Adipocyte (in vitro differentiated cells): ENCODE measurements around the gene PLXNB2.
"Not testable (repeated sequence)": the region's sequence is repeated elsewhere in the genome, so short reads cannot be mapped to it uniquely, and the experiment has no call there.

Source experiments
- DNase-seq: peaks from one replicate; pipeline ENCODE4 v3.0.0-alpha.2; 2015; ENCODE audit warnings: low read depth
- H3K27me3 ChIP-seq: replicated peaks from 2 replicates; pipeline ENCODE4 v1.7.0; 2013; ENCODE audit warnings: mild to moderate bottlenecking, low read length, moderate library complexity; ENCODE audit not compliant: control insufficient read depth, insufficient read depth
- H3K36me3 ChIP-seq: 2 replicates; pipeline ENCODE4 v1.7.0; 2013; ENCODE audit warnings: low read length, mild to moderate bottlenecking, moderate library complexity; ENCODE audit not compliant: control insufficient read depth, insufficient read depth, severe bottlenecking
- H3K4me1 ChIP-seq: 2 replicates; pipeline ENCODE4 v1.7.0; 2013; ENCODE audit warnings: mild to moderate bottlenecking, low read length, moderate library complexity; ENCODE audit not compliant: control insufficient read depth, insufficient read depth
- H3K4me3 ChIP-seq: 2 replicates; pipeline ENCODE4 v1.7.0; 2013; ENCODE audit warnings: mild to moderate bottlenecking, low read length, moderate library complexity
- H3K9ac ChIP-seq: 2 replicates; pipeline ENCODE4 v1.7.0; 2013; ENCODE audit warnings: mild to moderate bottlenecking, low read length, moderate library complexity
- H3K9me3 ChIP-seq: 2 replicates; pipeline ENCODE4 v1.7.0; 2013; ENCODE audit warnings: mild to moderate bottlenecking, low read length, moderate library complexity; ENCODE audit not compliant: control insufficient read depth

The PLXNB2 gene

DNA sequence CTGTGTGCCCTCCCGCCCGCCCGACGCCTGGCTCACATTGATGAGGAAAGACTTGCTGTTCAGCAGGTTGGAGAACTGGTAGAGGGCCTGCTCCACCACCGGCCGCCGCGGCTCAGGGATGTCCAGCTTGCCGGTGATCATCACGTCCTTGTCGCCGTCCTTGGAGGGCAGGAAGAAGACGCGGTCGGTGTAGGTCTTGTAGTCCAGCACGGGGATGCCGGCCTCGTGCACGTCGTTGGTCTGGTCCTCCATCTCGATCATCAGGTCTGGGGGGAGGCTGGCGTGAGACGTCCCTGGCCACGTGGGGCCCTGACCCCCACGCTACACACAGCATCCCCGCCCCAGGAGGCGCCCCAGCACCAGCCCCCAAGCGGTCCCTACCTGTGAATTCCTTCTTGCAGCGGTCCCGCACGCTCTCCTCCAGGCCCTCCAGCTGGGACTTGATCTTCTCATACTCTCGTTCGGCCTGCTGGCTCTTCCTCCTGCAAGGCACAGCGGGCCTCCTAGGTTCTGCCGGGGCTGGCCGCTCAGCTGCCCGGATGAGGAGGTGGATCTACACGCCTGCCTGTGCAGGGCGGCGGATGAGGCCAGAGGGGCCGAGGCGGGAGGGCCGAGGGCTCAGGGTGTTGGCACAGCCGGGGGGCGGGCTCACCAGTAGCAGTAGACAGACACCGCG is 26.6 kb downstream of the PLXNB2 start:
- peaks cover 76% of the 10 kb centered on the region for H3K36me3 ChIP-seq
- no peak for DNase-seq
- H3K9ac ChIP-seq, result no peak overlapping the region
- H3K4me1 ChIP-seq, result no peaks in the 10 kb centered on the region
- H3K4me3 ChIP-seq, result no peak overlapping the region
- no peaks in the 10 kb centered on the region for H3K9me3 ChIP-seq
- no peaks in the 10 kb centered on the region for H3K27me3 ChIP-seq

DNA sequence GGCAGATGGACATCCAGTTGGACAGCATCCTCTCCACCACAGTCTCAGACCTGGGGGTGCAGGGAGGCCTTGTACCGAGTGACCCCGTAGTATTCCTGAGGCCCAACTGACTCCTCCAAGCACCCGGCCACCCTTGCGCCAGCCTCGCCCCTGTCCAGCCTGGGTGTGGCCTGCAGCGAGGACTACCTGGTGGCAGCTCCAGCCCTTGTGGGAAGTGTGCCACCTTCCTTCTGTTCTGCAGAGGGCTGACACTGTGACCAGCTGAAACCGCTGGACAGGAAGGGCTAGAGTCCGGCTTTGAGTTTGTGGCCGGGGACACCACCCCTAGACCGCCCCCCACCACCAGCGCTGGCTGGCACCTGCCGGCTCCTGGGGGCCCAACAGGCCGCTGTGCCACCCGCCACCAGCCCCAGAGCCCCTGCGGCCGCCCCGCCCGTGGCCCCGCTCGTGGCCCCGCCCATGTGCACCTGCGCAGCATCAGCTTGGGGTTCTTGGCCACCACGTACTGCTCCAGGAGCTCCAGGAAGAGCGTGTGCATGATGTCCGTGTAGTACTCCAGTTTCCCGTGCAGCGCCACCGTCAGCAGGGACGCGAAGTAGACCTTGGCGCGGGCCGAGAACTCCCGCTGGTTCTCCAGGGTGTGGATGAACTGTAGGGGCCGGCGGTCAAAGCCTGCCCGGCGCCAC is 27.3 kb downstream of the PLXNB2 start:
- H3K36me3 ChIP-seq, result peaks cover 80% of the 10 kb centered on the region
- no peaks in the 10 kb centered on the region for H3K9me3 ChIP-seq
- no peak overlapping the region for H3K4me3 ChIP-seq
- H3K27me3 ChIP-seq, result no peaks in the 10 kb centered on the region
- H3K4me1 ChIP-seq, result no peaks in the 10 kb centered on the region
- no peak overlapping the region for H3K9ac ChIP-seq
- DNase-seq, result no peak

GRCh38 chr22:50278956-50279619 is 28.4 kb downstream of the PLXNB2 start:
- DNase-seq, result no peak
- Histone ChIP-seq H3K36me3 (peaks cover 82% of the 10 kb centered on the region), H3K9me3 (no peaks in the 10 kb centered on the region)

DNA sequence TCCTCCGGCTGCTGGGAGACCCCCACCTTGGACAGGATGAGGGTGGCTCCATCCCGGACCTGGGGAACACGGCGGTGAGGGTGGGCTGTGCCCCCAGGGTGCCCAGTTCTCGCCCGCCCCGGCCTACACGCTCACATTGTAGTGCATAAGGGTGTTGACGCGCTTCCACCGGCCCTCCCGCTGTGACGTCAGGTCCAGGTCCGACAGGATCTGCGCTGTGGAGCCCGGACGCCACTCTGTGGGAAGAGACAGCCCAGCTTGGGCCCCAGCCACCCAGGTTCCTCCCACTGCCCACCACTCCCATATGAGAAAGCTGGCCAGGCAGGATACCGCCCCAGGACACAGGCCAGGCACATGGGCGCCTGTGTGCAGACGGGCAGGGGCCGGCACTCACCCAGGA is 29.0 kb downstream of the PLXNB2 start:
- Histone ChIP-seq H3K9me3 (no peaks in the 10 kb centered on the region), H3K36me3 (peaks cover 82% of the 10 kb centered on the region)

More at GRCh38 chr22:50278956-50279619, 28.4 kb downstream of the PLXNB2 start:
- no peaks in the 10 kb centered on the region for H3K27me3 ChIP-seq
- H3K4me3 ChIP-seq, result no peak overlapping the region
- no peaks in the 10 kb centered on the region for H3K4me1 ChIP-seq
- no peak overlapping the region for H3K9ac ChIP-seq

DNA sequence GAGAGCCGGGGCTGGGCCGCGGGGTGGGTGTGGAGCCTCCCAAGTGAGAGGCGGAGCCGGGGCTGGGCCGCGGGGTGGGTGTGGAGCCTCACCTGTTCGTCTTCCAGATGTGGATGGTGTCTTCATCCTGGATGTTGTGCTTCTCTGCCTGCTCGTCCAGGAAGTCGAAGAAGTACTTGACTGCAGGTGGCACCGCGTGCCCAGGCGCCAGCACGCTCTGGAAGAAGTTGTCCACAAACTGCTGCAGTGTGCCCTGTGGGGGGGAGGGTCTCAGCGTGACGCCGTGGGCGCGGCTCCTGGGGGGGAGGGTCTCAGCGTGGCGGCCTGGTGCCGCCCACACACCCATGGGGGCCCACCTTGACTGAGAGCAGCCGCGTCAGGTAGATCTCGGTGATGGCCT is 29.7 kb downstream of the PLXNB2 start:
- H3K4me3 ChIP-seq, result no peak overlapping the region
- no peak overlapping the region for H3K9ac ChIP-seq
- DNase-seq, result no peak
- H3K36me3 ChIP-seq, result peaks cover 76% of the 10 kb centered on the region
- H3K9me3 ChIP-seq, result no peaks in the 10 kb centered on the region
- no peaks in the 10 kb centered on the region for H3K4me1 ChIP-seq
- H3K27me3 ChIP-seq, result no peaks in the 10 kb centered on the region

More for the DNA sequence above, 29.0 kb downstream of the PLXNB2 start:
- no peak overlapping the region for H3K4me3 ChIP-seq
- no peaks in the 10 kb centered on the region for H3K27me3 ChIP-seq
- no peak overlapping the region for H3K9ac ChIP-seq
- H3K4me1 ChIP-seq, result no peaks in the 10 kb centered on the region
- no peak for DNase-seq

GRCh38 chr22:50276143-50276542 is 31.3 kb downstream of the PLXNB2 start:
- H3K4me3 ChIP-seq, result no peak overlapping the region
- H3K27me3 ChIP-seq, result no peaks in the 10 kb centered on the region
- peak; percentile 49 for DNase-seq
- no peak overlapping the region for H3K9ac ChIP-seq
- peaks cover 4% of the 10 kb centered on the region for H3K4me1 ChIP-seq
- peaks cover 62% of the 10 kb centered on the region for H3K36me3 ChIP-seq
- no peaks in the 10 kb centered on the region for H3K9me3 ChIP-seq

DNA sequence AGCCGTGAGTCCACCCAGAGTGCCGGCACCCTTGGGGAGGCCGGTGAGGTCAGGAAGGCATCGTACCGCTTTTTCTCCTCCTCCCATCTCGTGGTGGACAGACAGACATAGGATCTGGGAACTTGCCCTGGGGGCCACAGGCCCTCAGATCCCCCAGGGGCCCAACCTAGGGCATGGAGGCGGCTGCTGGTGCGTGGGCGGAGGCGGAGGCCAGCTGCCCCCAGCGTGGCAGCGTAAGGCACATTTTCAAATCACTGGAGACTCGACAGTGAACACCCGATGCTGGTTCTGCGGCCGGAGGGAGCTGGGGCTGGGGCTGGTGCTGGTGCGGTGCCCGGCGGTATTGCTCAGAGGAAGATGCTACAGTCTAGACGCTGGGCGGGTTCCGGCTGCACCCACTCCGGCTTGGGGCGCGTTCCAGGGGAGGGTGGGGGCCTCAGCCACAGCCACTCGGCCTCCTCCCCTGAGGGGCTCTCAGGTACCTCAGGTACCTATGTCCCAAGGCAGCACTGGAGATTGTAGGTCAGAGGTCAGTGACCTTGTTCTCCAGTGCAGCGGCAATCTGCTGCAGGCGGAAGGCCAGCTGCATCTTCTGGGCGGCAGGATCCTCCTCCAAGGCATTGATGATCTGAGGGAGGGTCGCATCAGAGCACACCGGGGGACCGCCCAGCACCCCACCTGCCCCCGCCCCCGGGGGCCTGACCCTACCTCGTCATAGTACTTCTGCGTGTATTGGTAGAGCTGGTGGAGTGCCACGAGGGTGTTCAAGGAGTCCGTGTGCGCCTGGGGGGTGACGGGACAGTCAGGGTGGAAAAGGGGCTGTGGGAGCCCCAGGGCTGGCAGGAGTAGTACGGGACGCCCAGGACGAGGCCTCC is 32.0 kb downstream of the PLXNB2 start:
- Histone ChIP-seq H3K9ac (no peak overlapping the region), H3K4me3 (no peak overlapping the region), H3K27me3 (no peaks in the 10 kb centered on the region), H3K9me3 (no peaks in the 10 kb centered on the region), H3K36me3 (peaks cover 56% of the 10 kb centered on the region), H3K4me1 (peaks cover 11% of the 10 kb centered on the region)
- DNase-seq, result no peak

GRCh38 chr22:50274771-50275170 is 32.7 kb downstream of the PLXNB2 start:
- H3K9ac ChIP-seq, result no peak overlapping the region
- H3K9me3 ChIP-seq, result no peaks in the 10 kb centered on the region
- H3K36me3 ChIP-seq, result peaks cover 50% of the 10 kb centered on the region
- H3K4me3 ChIP-seq, result no peak overlapping the region
- peaks cover 11% of the 10 kb centered on the region for H3K4me1 ChIP-seq
- H3K27me3 ChIP-seq, result no peaks in the 10 kb centered on the region
- no peak for DNase-seq

DNA sequence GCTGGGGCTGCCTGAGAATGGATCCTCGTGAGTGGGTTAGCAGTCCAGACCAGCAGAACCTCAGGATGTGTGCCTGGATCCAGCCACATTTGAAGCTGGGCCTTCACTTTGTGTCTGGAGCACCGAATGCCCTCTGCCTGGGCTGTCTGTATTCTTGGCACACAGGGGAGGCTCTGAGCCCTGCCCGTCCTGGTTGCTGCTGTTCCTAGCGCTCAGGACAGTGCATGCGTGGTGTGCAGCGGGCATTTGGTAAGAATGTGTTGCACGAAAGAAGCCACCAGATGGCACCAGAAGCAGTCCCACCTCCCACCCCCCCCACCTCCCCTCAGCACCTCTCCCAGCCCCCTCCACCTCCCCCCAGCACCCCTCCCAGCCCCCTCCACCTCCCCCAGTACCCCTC is 33.1 kb downstream of the PLXNB2 start:
- no peaks in the 10 kb centered on the region for H3K9me3 ChIP-seq
- H3K36me3 ChIP-seq, result peaks cover 45% of the 10 kb centered on the region
- H3K4me1 ChIP-seq, result peaks cover 14% of the 10 kb centered on the region
- H3K27me3 ChIP-seq, result no peaks in the 10 kb centered on the region
- H3K9ac ChIP-seq, result no peak overlapping the region
- peak; percentile 73 for DNase-seq
- no peak overlapping the region for H3K4me3 ChIP-seq

DNA sequence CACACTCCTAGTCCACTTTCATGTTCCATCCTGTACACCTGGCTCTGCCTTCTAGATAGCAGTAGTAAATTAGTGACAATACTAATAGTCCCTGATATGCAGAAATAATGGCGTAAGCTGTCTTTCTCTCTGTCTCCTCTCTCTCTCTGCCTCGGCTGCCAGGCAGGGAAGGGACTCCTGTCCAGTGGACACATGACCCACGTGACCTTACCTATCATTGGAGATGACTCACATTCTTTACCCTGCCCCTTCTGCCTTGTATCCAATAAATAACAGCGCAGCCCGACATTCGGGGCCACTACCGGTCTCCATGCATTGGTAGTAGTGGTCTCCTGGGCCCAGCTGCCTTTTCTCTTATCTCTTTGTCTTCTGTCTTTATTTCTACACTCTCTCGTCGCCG is 33.7 kb downstream of the PLXNB2 start:
- not testable (repeated sequence) for H3K9me3 ChIP-seq, H3K9ac ChIP-seq, H3K4me3 ChIP-seq, DNase-seq, H3K27me3 ChIP-seq
- H3K4me1 ChIP-seq, result peaks cover 19% of the 10 kb centered on the region
- H3K36me3 ChIP-seq, result peaks cover 40% of the 10 kb centered on the region

- Histone ChIP-seq H3K4me1 (peaks cover 23% of the 10 kb centered on the region), H3K36me3 (peaks cover 36% of the 10 kb centered on the region)
Measured at GRCh38 chr22:50273352-50273751, 34.1 kb downstream of the PLXNB2 start.

More at GRCh38 chr22:50273352-50273751, 34.1 kb downstream of the PLXNB2 start:
- H3K4me3 ChIP-seq, H3K27me3 ChIP-seq, DNase-seq, H3K9me3 ChIP-seq, H3K9ac ChIP-seq: not testable (repeated sequence)
